SK-N-SH (cell line): ENCODE data around the gene TSGA10.

ENCODE experiments used
- EZH2phosphoT487 ChIP-seq: fragments of 200-600 bp; sonication (generic); IDR thresholded peaks from 2 replicates; pipeline ENCODE4 v1.6.1; 2017; ENCODE audit warnings: low read depth, mixed run types, mild to moderate bottlenecking, antibody characterized with exemption, moderate library complexity, borderline replicate concordance
- FOXJ3 ChIP-seq: sonication (generic); formaldehyde crosslinking; IDR thresholded peaks from 2 replicates; pipeline ENCODE4 v1.5.1; 2020; ENCODE audit warnings: mild to moderate bottlenecking, missing genetic modification reagents
- GABPA ChIP-seq: IDR thresholded peaks from 2 replicates; pipeline ENCODE4 v1.4.0; 2012; ENCODE audit warnings: low read depth, mild to moderate bottlenecking
- NRF1 ChIP-seq: IDR thresholded peaks from 2 replicates; pipeline ENCODE4 v1.6.1; 2012; ENCODE audit warnings: low read depth, mild to moderate bottlenecking, low read length
- POLR2AphosphoS5 ChIP-seq: IDR thresholded peaks from 2 replicates; pipeline ENCODE4 v1.6.1; 2012; ENCODE audit warnings: low read depth, low read length
- RFX5 ChIP-seq: IDR thresholded peaks from 2 replicates; pipeline ENCODE4 v1.6.1; 2012; ENCODE audit warnings: mild to moderate bottlenecking, improper control_type of control experiment, low read length
- SIN3A ChIP-seq: IDR thresholded peaks from 2 replicates; pipeline ENCODE4 v1.6.1; 2012; ENCODE audit warnings: low read depth, mild to moderate bottlenecking, low read length, moderate library complexity, borderline replicate concordance
- TF ChIP-seq, protein P1 (sequence below): IDR thresholded peaks from 2 replicates; pipeline ENCODE4 v1.4.0; 2012; ENCODE audit warnings: low read depth
- TF ChIP-seq, protein P2 (sequence below): fragments of 200-600 bp; sonication (generic); IDR thresholded peaks from 2 replicates; pipeline ENCODE4 v1.6.1; 2017; ENCODE audit warnings: antibody characterized with exemption, mild to moderate bottlenecking, moderate library complexity
- TF ChIP-seq, protein P3 (sequence below): IDR thresholded peaks from 2 replicates; pipeline ENCODE4 v1.4.0; 2012; ENCODE audit warnings: low read depth, borderline replicate concordance

DNA sequence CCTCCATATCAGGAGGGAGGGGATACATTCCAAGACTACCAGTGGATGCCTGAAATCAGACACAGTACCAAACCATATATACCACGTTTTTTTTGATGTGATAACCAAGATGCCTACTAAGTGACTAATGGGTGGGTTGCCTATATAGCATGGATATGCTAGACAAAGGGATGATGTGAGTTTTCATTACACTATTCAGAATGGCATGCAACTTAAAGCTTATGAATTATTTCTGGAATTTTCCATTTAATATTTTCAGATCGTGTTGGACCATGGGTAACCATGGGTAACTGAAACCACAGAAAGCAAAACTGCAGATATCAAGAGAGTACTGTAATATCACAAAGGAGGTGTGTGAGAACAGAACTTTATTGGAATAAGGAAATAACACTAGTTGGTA is 179.1 kb downstream of the TSGA10 start:
- TF ChIP-seq FOXJ3 (CRISPR knock-in tag), result no peak
- TF ChIP-seq, protein P1, sequence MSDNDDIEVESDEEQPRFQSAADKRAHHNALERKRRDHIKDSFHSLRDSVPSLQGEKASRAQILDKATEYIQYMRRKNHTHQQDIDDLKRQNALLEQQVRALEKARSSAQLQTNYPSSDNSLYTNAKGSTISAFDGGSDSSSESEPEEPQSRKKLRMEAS, result no peak
- no peak for TF ChIP-seq NRF1
- TF ChIP-seq, protein P2, sequence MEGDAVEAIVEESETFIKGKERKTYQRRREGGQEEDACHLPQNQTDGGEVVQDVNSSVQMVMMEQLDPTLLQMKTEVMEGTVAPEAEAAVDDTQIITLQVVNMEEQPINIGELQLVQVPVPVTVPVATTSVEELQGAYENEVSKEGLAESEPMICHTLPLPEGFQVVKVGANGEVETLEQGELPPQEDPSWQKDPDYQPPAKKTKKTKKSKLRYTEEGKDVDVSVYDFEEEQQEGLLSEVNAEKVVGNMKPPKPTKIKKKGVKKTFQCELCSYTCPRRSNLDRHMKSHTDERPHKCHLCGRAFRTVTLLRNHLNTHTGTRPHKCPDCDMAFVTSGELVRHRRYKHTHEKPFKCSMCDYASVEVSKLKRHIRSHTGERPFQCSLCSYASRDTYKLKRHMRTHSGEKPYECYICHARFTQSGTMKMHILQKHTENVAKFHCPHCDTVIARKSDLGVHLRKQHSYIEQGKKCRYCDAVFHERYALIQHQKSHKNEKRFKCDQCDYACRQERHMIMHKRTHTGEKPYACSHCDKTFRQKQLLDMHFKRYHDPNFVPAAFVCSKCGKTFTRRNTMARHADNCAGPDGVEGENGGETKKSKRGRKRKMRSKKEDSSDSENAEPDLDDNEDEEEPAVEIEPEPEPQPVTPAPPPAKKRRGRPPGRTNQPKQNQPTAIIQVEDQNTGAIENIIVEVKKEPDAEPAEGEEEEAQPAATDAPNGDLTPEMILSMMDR, result no peak
- no peak for TF ChIP-seq GABPA
- no peak for TF ChIP-seq EZH2phosphoT487
- no peak for TF ChIP-seq SIN3A
- TF ChIP-seq, protein P3, sequence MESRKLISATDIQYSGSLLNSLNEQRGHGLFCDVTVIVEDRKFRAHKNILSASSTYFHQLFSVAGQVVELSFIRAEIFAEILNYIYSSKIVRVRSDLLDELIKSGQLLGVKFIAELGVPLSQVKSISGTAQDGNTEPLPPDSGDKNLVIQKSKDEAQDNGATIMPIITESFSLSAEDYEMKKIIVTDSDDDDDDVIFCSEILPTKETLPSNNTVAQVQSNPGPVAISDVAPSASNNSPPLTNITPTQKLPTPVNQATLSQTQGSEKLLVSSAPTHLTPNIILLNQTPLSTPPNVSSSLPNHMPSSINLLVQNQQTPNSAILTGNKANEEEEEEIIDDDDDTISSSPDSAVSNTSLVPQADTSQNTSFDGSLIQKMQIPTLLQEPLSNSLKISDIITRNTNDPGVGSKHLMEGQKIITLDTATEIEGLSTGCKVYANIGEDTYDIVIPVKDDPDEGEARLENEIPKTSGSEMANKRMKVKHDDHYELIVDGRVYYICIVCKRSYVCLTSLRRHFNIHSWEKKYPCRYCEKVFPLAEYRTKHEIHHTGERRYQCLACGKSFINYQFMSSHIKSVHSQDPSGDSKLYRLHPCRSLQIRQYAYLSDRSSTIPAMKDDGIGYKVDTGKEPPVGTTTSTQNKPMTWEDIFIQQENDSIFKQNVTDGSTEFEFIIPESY, result no peak
- no peak for TF ChIP-seq POLR2AphosphoS5
- TF ChIP-seq RFX5, result no peak
